A673 (cell line): Measurements from ENCODE around the gene ZNF705A. TPM values are rescaled to one million over a fixed set of nuclear protein-coding genes. Genes with fewer than 3 reads are reported as not detected.

Experiments
- BruUV-seq: library from RNA; stranded (reverse); fragments of 400-500 nt; replicated peaks from 2 replicates; lab custom pipeline; 2021; lab: Mats Ljungman, UMichigan
- CTCF ChIA-PET: fragments of 300-600 bp; sonication (Branson Sonifier 250); formaldehyde crosslinking; loops from one replicate; lab custom pipeline; 2022; ENCODE audit warnings: antibody characterized with exemption; lab: Charles Lee
- POLR2A ChIA-PET: fragments of 300-600 bp; sonication (Branson Sonifier 250); formaldehyde crosslinking; loops from one replicate; lab custom pipeline; 2022; ENCODE audit warnings: antibody characterized with exemption; ENCODE audit not compliant: low non-redundant PET; lab: Charles Lee
- DNase-seq: peaks from one replicate; pipeline ENCODE4 v3.0.0-alpha.2; 2015; ENCODE audit warnings: low spot score
- H3K27ac ChIP-seq: fragments of 200-600 bp; sonication (generic); 2 replicates; pipeline ENCODE4 v1.5.1; 2016; ENCODE audit warnings: mixed run types, low read depth, mild to moderate bottlenecking, mixed read lengths, antibody characterized with exemption, low read length; ENCODE audit not compliant: poor library complexity, severe bottlenecking
- H3K27me3 ChIP-seq: fragments of 200-600 bp; sonication (generic); replicated peaks from 2 replicates; pipeline ENCODE4 v1.6.1; 2017; ENCODE audit warnings: mixed run types, low read depth, mild to moderate bottlenecking, mixed read lengths, antibody characterized with exemption, low read length; ENCODE audit not compliant: insufficient read depth, poor library complexity
- H3K36me3 ChIP-seq: fragments of 200-600 bp; sonication (generic); 2 replicates; pipeline ENCODE4 v1.6.1; 2016; ENCODE audit warnings: mixed run types, mild to moderate bottlenecking, mixed read lengths, antibody characterized with exemption, low read length; ENCODE audit not compliant: insufficient read depth, poor library complexity, severe bottlenecking
- H3K4me1 ChIP-seq: fragments of 200-600 bp; sonication (generic); 2 replicates; pipeline ENCODE4 v1.6.1; 2017; ENCODE audit warnings: mixed run types, mild to moderate bottlenecking, mixed read lengths, antibody characterized with exemption, low read length; ENCODE audit not compliant: insufficient read depth, poor library complexity, severe bottlenecking
- H3K4me3 ChIP-seq: fragments of 200-600 bp; sonication (generic); 2 replicates; pipeline ENCODE4 v1.5.1; 2016; ENCODE audit warnings: low read depth, mixed run types, mild to moderate bottlenecking, mixed read lengths, low read length; ENCODE audit not compliant: poor library complexity, severe bottlenecking
- H3K9me3 ChIP-seq: fragments of 200-600 bp; sonication (generic); 2 replicates; pipeline ENCODE4 v1.6.1; 2016; ENCODE audit warnings: mixed run types, low read depth, mild to moderate bottlenecking, mixed read lengths, antibody characterized with exemption, low read length; ENCODE audit not compliant: poor library complexity, severe bottlenecking
- EZH2 ChIP-seq: fragments of 200-600 bp; sonication (generic); IDR thresholded peaks from 2 replicates; pipeline ENCODE4 v1.6.1; 2017; ENCODE audit warnings: borderline replicate concordance, low read depth, mild to moderate bottlenecking, mixed read lengths, antibody characterized with exemption, low read length; ENCODE audit not compliant: poor library complexity, severe bottlenecking
- intact Hi-C: fragments of 100-400 bp; cut with micrococcal nuclease; formaldehyde crosslinking; loops from one replicate; pipeline ENCODE4 v1.10.0; 2022; ENCODE audit not compliant: unreplicated experiment
- total RNA-seq: library from RNA; stranded (reverse); gene quantifications from 2 replicates; pipeline ENCODE4 v1.2.3, GENCODE V29; 2021
- TF ChIP-seq, protein P1 (sequence below): fragments of 300-800, 200-600 bp; sonication (generic); conservative IDR thresholded peaks from 2 replicates; pipeline ENCODE4 v1.5.1; 2017; ENCODE audit warnings: low read depth, mild to moderate bottlenecking, antibody characterized with exemption, low read length, moderate library complexity, mixed read lengths

ZNF705A gene
- total RNA-seq, 1 experiment from 2014 or later: not detected

GRCh38 chr12:8146442-8146771, 10.4 kb upstream of the ZNF705A start:
- H3K4me3 ChIP-seq: no peak overlapping the region

DNA sequence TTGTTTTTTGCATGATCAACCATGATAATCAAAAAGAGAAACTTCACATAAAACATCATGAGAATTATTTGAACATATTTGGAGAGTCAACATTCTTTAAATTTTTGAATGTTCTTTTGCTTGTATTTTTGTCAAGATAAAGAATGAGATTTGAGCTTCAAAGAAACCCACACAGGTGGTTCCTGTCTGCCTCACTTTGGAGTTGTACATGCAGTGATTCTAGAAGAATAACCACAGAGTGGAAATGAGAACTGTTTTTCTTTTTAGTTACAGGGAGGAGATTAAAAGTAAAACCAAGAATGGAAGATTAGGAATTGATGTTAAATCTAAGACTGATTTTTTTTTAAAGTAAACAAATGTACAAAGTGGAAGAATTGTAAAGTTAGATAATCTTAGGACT, 2.3 kb upstream of the ZNF705A start:
- TF ChIP-seq, protein P1, sequence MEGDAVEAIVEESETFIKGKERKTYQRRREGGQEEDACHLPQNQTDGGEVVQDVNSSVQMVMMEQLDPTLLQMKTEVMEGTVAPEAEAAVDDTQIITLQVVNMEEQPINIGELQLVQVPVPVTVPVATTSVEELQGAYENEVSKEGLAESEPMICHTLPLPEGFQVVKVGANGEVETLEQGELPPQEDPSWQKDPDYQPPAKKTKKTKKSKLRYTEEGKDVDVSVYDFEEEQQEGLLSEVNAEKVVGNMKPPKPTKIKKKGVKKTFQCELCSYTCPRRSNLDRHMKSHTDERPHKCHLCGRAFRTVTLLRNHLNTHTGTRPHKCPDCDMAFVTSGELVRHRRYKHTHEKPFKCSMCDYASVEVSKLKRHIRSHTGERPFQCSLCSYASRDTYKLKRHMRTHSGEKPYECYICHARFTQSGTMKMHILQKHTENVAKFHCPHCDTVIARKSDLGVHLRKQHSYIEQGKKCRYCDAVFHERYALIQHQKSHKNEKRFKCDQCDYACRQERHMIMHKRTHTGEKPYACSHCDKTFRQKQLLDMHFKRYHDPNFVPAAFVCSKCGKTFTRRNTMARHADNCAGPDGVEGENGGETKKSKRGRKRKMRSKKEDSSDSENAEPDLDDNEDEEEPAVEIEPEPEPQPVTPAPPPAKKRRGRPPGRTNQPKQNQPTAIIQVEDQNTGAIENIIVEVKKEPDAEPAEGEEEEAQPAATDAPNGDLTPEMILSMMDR: no peak
- no peak for TF ChIP-seq EZH2
- peaks cover 33% of the 10 kb centered on the region for H3K4me1 ChIP-seq
- no peaks in the 10 kb centered on the region for H3K9me3 ChIP-seq
- no peak overlapping the region for H3K27ac ChIP-seq
- DNase-seq: no peak
- ChIA-PET POLR2A (no interaction called here), CTCF (no interaction called here)
- no peaks in the 10 kb centered on the region for H3K27me3 ChIP-seq
- no peak overlapping the region for H3K4me3 ChIP-seq
- BruUV-seq: no TSS peak
- intact Hi-C loops: no loop called here
- H3K36me3 ChIP-seq: no peaks in the 10 kb centered on the region

More at GRCh38 chr12:8146442-8146771, 10.4 kb upstream of the ZNF705A start:
- no TSS peak for BruUV-seq
- intact Hi-C loops: no loop called here
- no peaks in the 10 kb centered on the region for H3K4me1 ChIP-seq
- H3K36me3 ChIP-seq: no peaks in the 10 kb centered on the region
- H3K27ac ChIP-seq: no peak overlapping the region
- H3K27me3 ChIP-seq: no peaks in the 10 kb centered on the region
- CTCF ChIA-PET: no interaction called here
- no peak for DNase-seq
- no peak for TF ChIP-seq EZH2
- TF ChIP-seq, protein P1: no peak
- POLR2A ChIA-PET: no interaction called here
- no peaks in the 10 kb centered on the region for H3K9me3 ChIP-seq

DNA sequence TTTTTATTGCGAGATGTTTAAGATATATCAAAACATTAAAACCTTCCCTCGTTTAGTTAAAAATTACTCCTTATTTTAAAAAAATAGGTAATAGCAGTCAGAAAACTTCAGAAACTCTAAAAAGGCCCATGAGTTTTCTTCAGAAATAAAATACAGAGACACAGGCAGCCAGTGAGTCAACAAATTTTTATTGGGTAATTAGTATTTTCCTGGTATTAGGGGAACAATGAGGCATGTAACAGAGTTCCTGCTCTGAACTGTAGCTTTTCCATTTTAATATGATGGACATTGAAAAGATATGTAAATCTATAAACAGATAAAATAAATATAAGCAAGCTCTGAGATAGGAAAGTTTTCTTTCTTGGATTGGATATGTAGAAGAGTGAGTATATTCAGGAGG, 399 bp upstream of the ZNF705A start:
- Histone ChIP-seq H3K36me3 (no peaks in the 10 kb centered on the region), H3K4me1 (peaks cover 33% of the 10 kb centered on the region), H3K27me3 (no peaks in the 10 kb centered on the region), H3K9me3 (no peaks in the 10 kb centered on the region), H3K4me3 (peak overlapping the region; percentile 3), H3K27ac (peak overlapping the region; percentile 61)
- no TSS peak for BruUV-seq
- DNase-seq: peak; percentile 76
- TF ChIP-seq EZH2: no peak
- TF ChIP-seq, protein P1: no peak
- CTCF ChIA-PET: no interaction called here
- POLR2A ChIA-PET: interaction anchor here (0.6 kb wide), 1 partner anchor 220 kb away, joined by 3 read pairs; no protein-coding TSS in a partner anchor
- intact Hi-C loops: no loop called here
